Putamen (tissue), 1 donor: ENCODE results near the gene CDADC1.
"Not testable (repeated sequence)": the region's sequence is repeated elsewhere in the genome, so short reads cannot be mapped to it uniquely, and the experiment has no call there.

Experiments used
- DNase-seq: peaks from one replicate; pipeline ENCODE4 v3.0.0-alpha.2; 2016; ENCODE audit warnings: low spot score

CDADC1 gene

DNA sequence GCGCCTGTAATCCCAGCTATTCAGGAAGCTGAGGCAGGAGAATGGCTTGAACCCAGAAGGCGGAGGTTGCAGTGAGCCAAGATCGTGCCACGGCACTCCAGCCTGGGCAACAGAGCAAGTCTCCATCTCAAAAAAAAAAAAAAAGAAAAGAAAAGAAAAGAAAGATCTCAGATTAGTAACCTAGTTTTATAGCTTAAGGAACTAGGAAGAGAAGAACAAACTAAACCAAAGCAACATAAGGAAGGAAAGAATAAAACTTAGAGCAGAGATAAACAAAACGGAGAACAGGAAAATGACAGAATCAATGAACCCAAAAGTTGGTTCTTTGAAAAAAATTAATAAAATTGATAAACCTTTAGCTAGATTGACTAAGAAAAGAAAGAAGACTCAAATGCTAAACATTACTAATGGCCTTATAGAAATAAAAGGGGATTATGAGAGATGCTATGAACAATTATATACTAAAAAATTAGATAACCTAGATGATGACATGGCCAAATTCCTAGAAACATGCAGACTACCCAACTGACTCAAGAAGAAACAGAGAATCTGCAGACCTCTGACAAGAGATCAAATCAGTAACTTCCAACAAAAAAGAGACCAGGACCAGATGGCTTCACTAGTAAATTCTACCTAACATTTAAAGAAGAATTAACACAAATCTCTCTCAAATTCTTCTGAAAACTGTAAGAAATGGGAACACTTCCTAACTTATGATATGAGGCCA is 68.2 kb downstream of the CDADC1 start:
- DNase-seq, result no peak

DNA sequence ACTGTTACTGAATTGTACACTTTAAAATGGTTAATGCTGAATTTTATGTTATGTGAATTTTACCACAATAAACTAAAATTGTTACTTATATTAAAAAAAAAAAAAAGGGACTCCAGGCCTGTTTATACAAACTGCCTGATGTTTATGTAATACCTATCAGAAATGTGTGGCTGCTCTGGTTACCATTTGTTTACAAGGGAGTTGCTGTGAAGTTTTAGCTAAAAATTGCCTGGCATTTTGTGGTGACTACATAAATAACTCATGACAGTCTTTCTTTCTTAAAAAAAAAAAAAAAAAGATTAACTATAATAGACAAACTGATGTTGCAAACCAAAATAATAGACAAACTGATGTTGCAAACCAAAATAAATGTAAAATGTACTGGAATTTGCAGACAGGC is 71.8 kb downstream of the CDADC1 start:
- no peak for DNase-seq

DNA sequence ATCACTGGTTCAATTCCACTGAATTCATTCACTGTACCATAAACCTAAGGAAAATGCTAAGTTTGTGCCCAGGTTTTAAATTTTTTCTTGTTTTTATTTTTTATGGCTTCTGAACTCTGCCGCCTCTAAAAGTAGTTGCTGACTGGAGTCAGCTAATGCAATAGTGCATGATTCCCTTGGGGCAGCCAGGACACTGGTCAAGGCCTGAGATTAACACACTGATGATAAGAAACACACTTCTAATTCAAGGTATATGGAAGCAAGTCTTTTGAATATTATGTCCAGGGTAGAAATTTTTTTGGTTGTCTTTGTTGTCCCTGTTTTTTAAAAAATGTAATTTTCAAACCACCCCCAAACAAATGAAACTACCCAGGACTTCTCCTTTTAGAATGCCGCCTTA is 72.2 kb downstream of the CDADC1 start:
- DNase-seq, result no peak

DNA sequence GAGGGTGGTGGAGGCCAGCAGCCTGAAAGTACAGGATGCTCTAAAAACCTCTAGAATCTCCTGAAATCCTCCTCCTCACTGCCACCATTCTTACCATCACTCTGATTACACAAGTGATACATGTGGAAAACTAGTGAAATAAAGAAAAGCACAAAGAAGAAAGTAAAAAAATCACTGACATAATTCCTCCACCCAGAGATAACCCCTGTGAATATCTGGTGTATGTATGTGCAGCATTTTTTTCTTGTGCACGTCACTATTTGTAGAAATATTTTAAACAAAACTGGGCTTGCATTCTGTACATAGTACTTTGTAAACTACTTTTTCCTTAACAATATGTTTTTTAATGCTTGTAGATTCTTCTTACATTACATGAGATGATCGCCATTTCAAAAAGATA is 73.2 kb downstream of the CDADC1 start:
- DNase-seq, result no peak

DNA sequence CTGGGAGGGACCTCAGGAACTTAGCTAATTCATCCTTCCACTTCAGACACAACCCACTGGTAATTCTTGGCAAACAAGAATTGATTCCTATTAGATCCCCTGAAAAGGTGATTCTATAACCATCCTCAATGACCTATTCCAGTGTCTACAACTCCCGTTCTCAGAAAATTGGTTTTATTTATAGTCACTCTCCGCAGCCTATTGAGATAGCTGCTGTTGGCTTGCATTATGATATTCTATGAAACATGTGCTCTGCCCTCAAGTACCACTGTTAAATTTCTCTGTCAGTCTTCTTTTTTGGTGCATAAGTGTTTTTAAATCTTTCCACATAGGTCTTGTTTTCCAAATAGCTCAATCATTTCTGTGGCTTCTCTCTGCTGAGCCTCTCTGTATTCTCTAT is 75.0 kb downstream of the CDADC1 start:
- DNase-seq, result no peak

DNA sequence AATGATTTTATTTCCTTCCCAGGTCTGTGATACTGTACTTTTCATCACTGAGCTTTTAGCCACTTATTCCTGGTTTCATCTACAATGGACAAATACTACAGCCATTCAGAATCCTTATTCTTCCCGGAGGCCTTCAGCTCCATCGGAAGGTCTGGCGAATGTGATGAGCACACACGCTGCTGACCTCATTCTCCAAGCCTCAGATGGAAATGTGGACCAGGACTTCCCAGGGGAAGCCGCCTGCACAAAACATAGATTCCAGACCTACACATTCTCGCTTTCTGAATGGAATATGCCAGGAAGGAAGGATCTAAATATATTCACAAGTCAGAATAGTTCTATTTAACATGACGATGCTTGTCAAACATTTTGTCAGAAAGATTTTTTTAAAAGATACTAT is 75.6 kb downstream of the CDADC1 start:
- DNase-seq, result no peak

DNA sequence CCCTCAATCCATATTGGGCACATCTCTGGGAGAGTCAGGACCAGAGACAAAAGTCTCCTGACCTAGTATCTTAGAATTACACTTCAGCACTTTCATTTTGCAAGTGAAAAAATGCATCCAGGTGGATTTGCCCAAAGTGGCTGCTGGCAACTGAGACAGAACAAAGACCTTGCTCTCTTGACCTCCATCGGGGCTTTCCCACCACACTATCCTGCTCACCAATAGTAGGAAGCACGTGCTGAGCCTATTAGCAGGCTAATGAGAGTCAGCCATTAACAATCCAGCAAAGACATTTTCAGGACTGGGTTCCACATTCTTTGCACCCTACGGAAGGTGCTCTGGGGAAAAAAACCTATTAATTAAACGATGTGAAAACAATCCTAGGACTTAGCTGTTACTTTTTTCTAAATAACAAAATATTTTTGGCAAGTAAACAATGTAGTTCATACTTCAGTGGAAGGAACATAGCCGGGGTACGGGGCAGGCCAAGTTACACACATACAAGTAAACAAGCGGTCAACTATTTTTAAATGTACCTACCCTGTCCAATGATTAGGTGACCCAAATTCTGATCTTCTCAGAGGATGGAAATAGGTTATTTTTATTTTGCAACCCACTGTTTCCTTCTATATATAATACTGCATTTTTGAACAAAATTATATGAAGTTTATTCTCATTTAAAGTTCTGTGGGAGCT is 78.6 kb downstream of the CDADC1 start:
- no peak for DNase-seq

DNA sequence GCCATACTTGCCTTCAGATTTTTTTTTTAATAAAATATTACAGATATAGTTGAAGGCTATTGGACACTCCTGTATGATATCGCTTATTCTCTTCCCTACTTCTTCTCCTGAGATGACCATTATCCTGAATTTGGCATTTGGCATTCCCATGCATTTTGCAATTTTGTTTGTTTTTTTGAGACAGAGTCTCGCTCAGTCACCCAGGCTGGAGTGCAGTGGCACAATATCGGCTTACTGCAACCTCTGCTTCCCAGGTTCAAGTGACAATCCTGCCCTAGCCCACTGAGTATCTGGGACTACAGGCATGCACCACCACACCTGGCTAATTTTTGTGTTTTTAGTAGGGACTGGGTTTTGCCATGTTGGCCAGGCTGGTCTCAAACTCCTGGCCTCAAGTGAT is 79.4 kb downstream of the CDADC1 start:
- DNase-seq, result not testable (repeated sequence)

DNA sequence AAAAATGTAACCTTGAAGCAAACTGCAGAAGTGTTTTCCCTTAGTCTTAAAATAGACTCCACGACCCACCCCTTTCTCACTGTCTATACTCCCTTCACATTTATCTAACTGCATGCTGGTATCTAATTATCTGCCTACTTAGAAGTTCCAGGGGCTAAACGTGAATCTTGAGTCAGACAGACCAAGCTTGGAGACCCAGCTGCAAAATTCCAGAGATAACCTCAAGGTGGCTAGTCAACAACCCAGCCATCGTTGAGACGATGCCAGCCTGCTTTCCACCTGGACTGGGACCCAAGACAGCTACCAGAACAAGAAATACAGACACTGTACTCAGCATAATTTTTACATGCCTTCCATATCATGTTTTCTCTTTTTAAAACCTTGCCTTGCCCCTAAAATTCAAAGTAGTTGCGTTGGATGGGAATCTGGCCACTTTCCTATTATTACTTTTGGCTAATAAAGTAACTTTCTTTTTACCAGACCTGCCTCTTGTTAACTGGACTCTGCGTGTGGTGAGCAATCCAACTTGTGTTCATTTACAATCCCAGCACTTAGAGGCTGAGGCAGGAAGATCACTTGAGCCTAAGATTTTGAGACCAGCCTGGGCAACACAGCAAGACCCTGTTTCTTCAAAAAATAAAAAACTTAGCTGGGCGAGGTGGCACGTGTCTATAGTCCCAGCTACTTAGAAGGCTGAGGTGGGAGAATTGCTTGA is 82.3 kb downstream of the CDADC1 start:
- DNase-seq, result no peak

DNA sequence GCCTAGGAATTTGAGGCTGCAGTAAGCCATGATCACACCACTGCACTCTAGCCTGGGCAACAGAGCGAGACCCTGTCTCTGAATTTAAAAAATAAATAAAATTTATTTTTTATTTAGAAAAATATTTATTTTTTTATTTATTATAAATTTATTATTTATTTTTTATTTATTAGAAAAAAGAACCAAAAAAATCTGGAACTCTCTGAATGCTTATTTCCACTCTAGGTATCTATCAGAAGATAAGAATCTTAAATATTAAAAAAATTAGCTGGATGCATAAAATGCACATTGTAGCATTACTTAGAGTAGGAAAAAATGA is 82.8 kb downstream of the CDADC1 start:
- no peak for DNase-seq

DNA sequence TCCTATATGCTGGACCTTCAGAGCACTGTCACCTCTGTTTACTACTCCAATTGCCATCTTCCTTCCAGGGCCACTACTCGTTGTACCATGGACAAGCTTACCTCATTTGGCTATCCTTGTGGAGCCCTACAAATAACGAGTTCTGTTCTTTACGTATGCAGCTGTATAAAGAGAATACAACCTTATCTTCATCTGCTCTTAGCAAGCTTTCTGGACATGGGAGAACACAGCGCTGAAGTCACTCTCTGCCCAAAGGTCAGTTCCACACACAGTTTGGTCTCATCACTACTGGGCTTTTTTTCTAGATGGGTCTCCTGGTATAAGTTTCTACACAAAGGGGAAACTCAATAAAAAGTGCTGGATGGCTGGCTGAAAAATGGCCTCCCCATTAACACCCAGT is 88.9 kb downstream of the CDADC1 start:
- no peak for DNase-seq

DNA sequence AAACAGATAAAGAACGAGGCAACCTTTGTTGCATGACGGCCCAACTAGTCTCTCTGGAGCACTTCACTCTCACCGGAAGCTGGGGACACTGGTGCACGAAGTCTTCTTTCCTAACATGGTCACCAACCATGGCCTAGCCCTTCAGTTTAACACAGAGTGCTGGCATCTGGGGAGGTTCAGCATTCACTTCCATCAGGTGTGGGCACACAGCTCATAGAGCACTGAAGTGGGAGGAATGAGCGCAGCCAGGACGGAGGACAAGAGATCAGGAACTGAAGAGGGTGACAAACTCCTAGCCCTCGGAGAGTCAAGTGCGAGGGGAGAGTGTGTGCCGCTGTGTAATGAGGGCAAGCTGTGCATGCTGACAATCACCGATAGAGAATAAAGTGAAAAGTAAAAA is 92.4 kb downstream of the CDADC1 start:
- no peak for DNase-seq

DNA sequence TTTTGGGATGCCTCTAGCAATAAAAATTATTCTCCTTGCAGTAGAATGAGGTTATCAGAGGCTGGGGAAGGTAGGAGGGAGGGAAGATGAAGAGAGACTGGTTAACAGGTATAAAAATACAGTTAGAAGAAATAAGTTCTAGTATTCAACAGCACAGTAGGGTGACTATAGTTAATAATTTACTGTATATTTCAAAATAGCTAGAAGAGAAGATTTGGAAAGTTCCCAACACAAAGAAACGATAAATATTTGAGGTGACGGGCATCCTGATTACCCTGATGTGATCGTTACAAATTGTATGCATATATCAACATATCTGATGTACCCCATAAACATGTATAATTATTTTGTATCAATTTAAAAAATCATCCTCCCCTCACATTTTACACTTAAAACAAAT is 93.8 kb downstream of the CDADC1 start:
- no peak for DNase-seq

DNA sequence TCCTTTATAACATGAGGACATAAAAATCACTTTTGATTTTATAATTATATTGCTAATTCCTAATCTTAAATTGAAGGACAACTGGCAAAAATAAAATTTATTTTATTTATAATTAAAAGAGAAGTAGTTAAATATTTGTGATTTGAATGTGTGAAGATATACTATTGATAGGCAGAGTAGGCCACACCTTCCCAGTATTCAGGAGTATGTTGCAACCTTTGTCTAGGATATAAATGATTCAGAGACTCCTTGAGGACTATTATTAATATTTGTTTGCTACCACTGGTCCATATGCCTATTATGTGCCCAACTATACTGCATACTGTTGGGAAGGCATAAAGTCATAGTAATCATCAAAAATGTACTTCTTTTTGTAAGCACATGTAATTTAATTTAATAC is 94.2 kb downstream of the CDADC1 start:
- no peak for DNase-seq

DNA sequence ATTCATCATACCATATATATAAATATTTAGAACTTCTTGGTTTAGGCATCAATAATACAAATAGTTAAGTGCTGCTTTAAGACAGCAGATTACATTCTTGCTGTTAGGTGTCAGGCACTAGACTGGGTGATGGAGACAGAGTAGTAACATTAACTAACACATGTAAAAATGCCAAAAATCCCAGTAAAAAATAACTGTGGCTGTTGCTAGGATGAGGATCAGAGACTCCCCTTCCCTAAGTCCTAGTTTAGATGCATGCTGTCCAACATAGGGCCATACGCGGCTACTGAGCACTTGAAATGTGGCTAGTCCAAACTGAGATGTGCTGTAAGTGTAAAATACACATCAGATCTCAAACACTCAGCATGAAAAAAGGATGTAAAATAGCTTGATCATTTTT is 94.7 kb downstream of the CDADC1 start:
- DNase-seq, result no peak
